PC-3 (cell line): ENCODE results near the gene TKT. TPM values are rescaled to one million over a fixed set of nuclear protein-coding genes. Genes with fewer than 3 reads are reported as not detected.

Experiments used
- ATAC-seq: fragments of 200-7000 bp; cut with Tn5 transposase; 2 replicates; pipeline ENCODE4 v1.9.1; 2020; ENCODE audit warnings: mild to moderate bottlenecking, moderate library complexity
- BruUV-seq: library from RNA; stranded (reverse); fragments of 400-500 nt; replicated peaks from 2 replicates; lab custom pipeline; 2021; lab: Mats Ljungman, UMichigan
- CTCF ChIA-PET: fragments of 300-600 bp; sonication (Branson Sonifier 250); formaldehyde crosslinking; loops from one replicate; lab custom pipeline; 2022; ENCODE audit warnings: antibody characterized with exemption; lab: Charles Lee
- POLR2A ChIA-PET: fragments of 300-600 bp; sonication (Branson Sonifier 250); formaldehyde crosslinking; loops from one replicate; lab custom pipeline; 2022; ENCODE audit warnings: antibody characterized with exemption; ENCODE audit not compliant: unreplicated experiment; lab: Charles Lee
- DNase-seq: peaks from one replicate; pipeline ENCODE4 v3.0.0-alpha.2; 2015
- H2AFZ ChIP-seq: fragments of 300-600 bp; sonication (generic); 2 replicates; pipeline ENCODE4 v1.6.0; 2016; ENCODE audit warnings: antibody characterized with exemption, low read length
- H3F3A ChIP-seq: fragments of 300-600 bp; sonication (generic); one replicate; pipeline ENCODE4 v1.6.0; 2017; ENCODE audit warnings: antibody characterized with exemption, low read length, control low read depth, mild to moderate bottlenecking; ENCODE audit not compliant: unreplicated experiment
- H3K27ac ChIP-seq: fragments of 300-600 bp; sonication (generic); 2 replicates; pipeline ENCODE4 v1.5.1; 2016; ENCODE audit warnings: mild to moderate bottlenecking, low read length
- H3K27me3 ChIP-seq: fragments of 300-600 bp; sonication (generic); 2 replicates; pipeline ENCODE4 v1.6.1; 2016; ENCODE audit warnings: low read length, mixed read lengths
- H3K36me3 ChIP-seq: fragments of 300-600 bp; sonication (generic); 2 replicates; pipeline ENCODE4 v1.6.1; 2016; ENCODE audit warnings: low read depth, mixed run types, low read length, mixed read lengths
- H3K4me1 ChIP-seq: fragments of 300-600 bp; sonication (generic); 2 replicates; pipeline ENCODE4 v1.5.1; 2016; ENCODE audit warnings: low read length; ENCODE audit not compliant: insufficient read depth
- H3K4me2 ChIP-seq: fragments of 300-600 bp; sonication (generic); 2 replicates; pipeline ENCODE4 v1.6.0; 2016; ENCODE audit warnings: low read length
- H3K4me3 ChIP-seq: fragments of 300-600 bp; sonication (generic); 2 replicates; pipeline ENCODE4 v1.5.1; 2016; ENCODE audit warnings: mild to moderate bottlenecking, low read length, mixed read lengths
- H3K79me2 ChIP-seq: fragments of 300-600 bp; sonication (generic); 2 replicates; pipeline ENCODE4 v1.6.1; 2017; ENCODE audit warnings: low read length, mixed read lengths
- H3K9ac ChIP-seq: fragments of 300-600 bp; sonication (generic); 2 replicates; pipeline ENCODE4 v1.6.0; 2016; ENCODE audit warnings: mild to moderate bottlenecking, low read length
- H3K9me2 ChIP-seq: fragments of 300-600 bp; sonication (generic); replicated peaks from 2 replicates; pipeline ENCODE4 v1.6.1; 2016; ENCODE audit warnings: mixed run types, low read length, mixed read lengths
- H3K9me3 ChIP-seq: fragments of 300-600 bp; sonication (generic); 2 replicates; pipeline ENCODE4 v1.6.1; 2016; ENCODE audit warnings: low read length, mixed read lengths
- H4K20me1 ChIP-seq: fragments of 300-600 bp; sonication (generic); 2 replicates; pipeline ENCODE4 v1.6.1; 2016; ENCODE audit warnings: low read length, mixed read lengths
- EZH2 ChIP-seq: fragments of 300-600 bp; sonication (generic); IDR thresholded peaks from one replicate; pipeline ENCODE4 v1.6.1; 2017; ENCODE audit warnings: antibody characterized with exemption, mild to moderate bottlenecking, low read length; ENCODE audit not compliant: unreplicated experiment
- EZH2phosphoT487 ChIP-seq: fragments of 300-600 bp; sonication (generic); IDR thresholded peaks from 2 replicates; pipeline ENCODE4 v1.6.1; 2018; ENCODE audit warnings: mild to moderate bottlenecking, antibody characterized with exemption, low read length, borderline replicate concordance
- intact Hi-C: fragments of 100-400 bp; cut with micrococcal nuclease; formaldehyde crosslinking; loops from 2 replicates; pipeline ENCODE4 v1.9.0; 2023
- total RNA-seq: library from RNA; depleted of rRNA; stranded (reverse); fragments of >200 nt; gene quantifications from 2 replicates; pipeline ENCODE4 v1.2.3, GENCODE V29; 2014
- TF ChIP-seq, protein P1 (sequence below): fragments of 300-600 bp; sonication (generic); conservative IDR thresholded peaks from 2 replicates; pipeline ENCODE4 v1.5.1; 2017; ENCODE audit warnings: antibody characterized with exemption, low read depth, mild to moderate bottlenecking, low read length

TKT gene
- total RNA-seq, 1 experiment from 2014 or later: 486 TPM

DNA sequence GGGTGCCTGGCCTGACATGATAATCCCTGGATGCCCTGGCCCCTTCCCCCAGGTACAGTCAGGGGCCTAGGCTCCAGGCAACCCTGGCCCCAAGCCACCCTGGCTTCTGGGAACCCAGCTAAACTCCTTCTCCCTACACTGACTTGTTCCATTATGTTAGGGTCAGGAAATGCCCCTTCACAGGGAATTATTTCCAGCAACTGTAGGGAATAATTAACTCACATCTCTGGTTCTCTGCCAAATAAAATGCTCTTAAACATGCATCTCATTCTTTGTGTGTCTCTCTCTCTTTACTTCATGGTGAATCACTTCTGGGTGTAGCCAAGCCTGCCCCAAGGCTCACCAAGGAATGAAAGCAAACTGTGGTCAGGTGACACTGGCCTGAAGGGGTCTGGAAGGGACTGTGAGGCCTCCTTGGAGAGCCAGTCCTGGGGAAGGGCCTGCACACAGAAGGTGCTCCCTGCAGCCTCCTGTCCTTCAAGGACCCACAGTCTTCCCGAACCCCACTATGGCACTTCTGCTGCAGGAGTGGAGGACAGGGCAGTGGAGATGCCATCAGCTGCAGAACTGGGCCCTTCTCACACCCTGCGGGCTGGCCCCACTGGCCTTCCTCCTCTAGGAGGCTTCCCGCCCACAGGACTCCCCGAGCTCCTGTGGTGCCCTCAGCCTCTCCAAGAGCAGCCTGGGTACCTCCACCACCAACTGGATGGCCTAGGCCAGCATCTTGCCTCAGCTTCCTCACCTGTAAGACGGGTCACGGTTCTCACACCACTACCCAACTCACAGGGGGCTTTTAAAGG lies 17.6 kb downstream of the TKT start:
- CTCF ChIA-PET: no interaction called here
- POLR2A ChIA-PET: interaction anchor here (0.5 kb wide), 1 partner anchor 51 kb away, joined by 3 read pairs; no protein-coding TSS in a partner anchor

DNA sequence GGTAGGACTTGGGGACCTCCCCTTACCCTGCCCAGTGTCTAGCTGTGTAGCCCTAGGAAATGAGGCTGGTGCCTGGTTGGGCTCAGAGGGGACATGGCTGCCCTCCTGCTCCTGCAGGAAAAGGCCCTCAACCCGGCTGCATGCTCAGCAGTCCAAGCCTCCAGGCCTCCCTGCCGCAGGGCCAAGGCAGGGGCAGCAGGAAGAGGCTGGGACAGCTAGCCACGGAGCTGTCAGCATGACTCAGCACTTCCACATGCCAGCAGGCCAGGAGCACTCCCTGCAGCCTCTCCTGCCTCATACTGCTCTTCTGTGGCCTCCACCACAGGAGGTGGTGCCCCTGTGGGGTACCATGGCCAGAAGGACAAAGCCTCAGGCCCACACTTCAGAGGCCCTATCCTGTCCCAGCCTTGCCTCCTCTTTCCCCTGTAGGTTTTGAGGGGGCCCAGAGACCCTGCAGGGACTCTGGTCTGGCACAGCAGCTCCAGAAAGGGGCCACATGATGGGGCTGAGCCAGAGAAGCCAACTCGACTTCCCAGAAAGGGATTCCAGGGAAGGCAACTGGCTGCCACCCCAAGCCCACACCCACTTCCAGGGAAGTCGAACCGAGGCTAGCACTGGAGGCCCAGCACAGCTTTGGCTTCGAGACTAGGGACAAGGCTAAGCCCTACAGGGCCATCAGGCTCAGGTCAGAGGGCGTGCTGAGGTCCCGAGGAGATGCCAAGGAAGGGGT lies 19.5 kb downstream of the TKT start:
- TF ChIP-seq EZH2phosphoT487 (no peak), EZH2 (no peak)
- H3F3A ChIP-seq: peaks cover 11% of the 10 kb centered on the region
- peak; percentile 77 for ATAC-seq
- no peaks in the 10 kb centered on the region for H3K9me2 ChIP-seq
- H4K20me1 ChIP-seq: peaks cover 4% of the 10 kb centered on the region; the same call in 1 of the 2 replicates
- intact Hi-C loops: no loop called here
- POLR2A ChIA-PET: no interaction called here
- no peaks in the 10 kb centered on the region for H3K27me3 ChIP-seq
- 0 out of 2 replicates have a peak overlapping the region, but pooled peaks have one; percentile 17 for H3K4me2 ChIP-seq
- H3K36me3 ChIP-seq: peaks cover 86% of the 10 kb centered on the region
- CTCF ChIA-PET: no interaction called here
- peak; percentile 83 for DNase-seq
- peaks cover 33% of the 10 kb centered on the region for H3K4me1 ChIP-seq
- H2AFZ ChIP-seq: no peak overlapping the region
- H3K4me3 ChIP-seq: no peak overlapping the region
- H3K27ac ChIP-seq: peak overlapping the region; percentile 91
- H3K79me2 ChIP-seq: peaks cover 31% of the 10 kb centered on the region
- BruUV-seq: TSS peak; percentile 50
- no peaks in the 10 kb centered on the region for H3K9me3 ChIP-seq
- H3K9ac ChIP-seq: peak overlapping the region; percentile 74

More for the DNA sequence above, 17.6 kb downstream of the TKT start:
- intact Hi-C loops: loop anchor here (2.0 kb wide), 1 partner anchor 17 kb away; no protein-coding TSS in a partner anchor
- peaks cover 11% of the 10 kb centered on the region for H3F3A ChIP-seq
- no peaks in the 10 kb centered on the region for H3K9me2 ChIP-seq
- H3K27me3 ChIP-seq: no peaks in the 10 kb centered on the region
- no TSS peak for BruUV-seq
- DNase-seq: peak; percentile 98
- peaks cover 33% of the 10 kb centered on the region for H3K4me1 ChIP-seq
- peaks cover 83% of the 10 kb centered on the region for H3K36me3 ChIP-seq
- peak overlapping the region; percentile 68 for H3K4me2 ChIP-seq
- peak; percentile 89 for ATAC-seq
- H4K20me1 ChIP-seq: peaks cover 22% of the 10 kb centered on the region
- H3K9ac ChIP-seq: peak overlapping the region; percentile 51
- no peak overlapping the region for H2AFZ ChIP-seq
- H3K79me2 ChIP-seq: peaks cover 51% of the 10 kb centered on the region
- TF ChIP-seq, protein P1, sequence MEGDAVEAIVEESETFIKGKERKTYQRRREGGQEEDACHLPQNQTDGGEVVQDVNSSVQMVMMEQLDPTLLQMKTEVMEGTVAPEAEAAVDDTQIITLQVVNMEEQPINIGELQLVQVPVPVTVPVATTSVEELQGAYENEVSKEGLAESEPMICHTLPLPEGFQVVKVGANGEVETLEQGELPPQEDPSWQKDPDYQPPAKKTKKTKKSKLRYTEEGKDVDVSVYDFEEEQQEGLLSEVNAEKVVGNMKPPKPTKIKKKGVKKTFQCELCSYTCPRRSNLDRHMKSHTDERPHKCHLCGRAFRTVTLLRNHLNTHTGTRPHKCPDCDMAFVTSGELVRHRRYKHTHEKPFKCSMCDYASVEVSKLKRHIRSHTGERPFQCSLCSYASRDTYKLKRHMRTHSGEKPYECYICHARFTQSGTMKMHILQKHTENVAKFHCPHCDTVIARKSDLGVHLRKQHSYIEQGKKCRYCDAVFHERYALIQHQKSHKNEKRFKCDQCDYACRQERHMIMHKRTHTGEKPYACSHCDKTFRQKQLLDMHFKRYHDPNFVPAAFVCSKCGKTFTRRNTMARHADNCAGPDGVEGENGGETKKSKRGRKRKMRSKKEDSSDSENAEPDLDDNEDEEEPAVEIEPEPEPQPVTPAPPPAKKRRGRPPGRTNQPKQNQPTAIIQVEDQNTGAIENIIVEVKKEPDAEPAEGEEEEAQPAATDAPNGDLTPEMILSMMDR: no peak
- TF ChIP-seq EZH2phosphoT487 (no peak), EZH2 (no peak)
- H3K4me3 ChIP-seq: no peak overlapping the region
- H3K9me3 ChIP-seq: no peaks in the 10 kb centered on the region
- peak overlapping the region; percentile 91 for H3K27ac ChIP-seq

DNA sequence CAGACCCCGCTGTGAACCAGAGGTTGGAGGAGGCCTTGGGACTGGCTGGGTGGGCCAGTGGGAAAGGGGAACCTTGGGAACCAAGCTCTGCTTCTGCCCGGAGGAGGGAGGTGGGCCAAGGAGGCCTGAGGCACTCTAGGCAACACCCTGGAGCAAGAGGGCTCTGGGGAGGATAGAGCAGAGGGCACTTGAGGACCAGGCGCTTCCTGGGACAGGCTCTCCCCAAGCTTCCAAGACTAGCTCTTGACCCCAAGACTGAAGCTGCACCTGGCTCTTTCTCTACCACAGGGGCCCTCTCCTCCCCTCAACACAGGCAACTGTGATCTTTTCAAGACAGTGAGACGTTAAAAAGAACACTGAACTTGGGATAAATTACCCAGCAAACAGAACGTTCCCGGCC lies 20.3 kb downstream of the TKT start:
- TF ChIP-seq EZH2 (no peak), EZH2phosphoT487 (no peak)
- TF ChIP-seq, protein P1: no peak
- BruUV-seq: no TSS peak
- POLR2A ChIA-PET: no interaction called here

More for the DNA sequence above, 20.3 kb downstream of the TKT start:
- no peak for DNase-seq
- Histone ChIP-seq H3K27me3 (no peaks in the 10 kb centered on the region), H3K36me3 (peaks cover 85% of the 10 kb centered on the region), H4K20me1 (peaks cover 4% of the 10 kb centered on the region; the same call in 1 of the 2 replicates), H3K9me3 (no peaks in the 10 kb centered on the region), H3K4me1 (peaks cover 33% of the 10 kb centered on the region), H3K9ac (peak overlapping the region; percentile 74), H3K4me2 (no peak overlapping the region), H3K27ac (peak overlapping the region; percentile 91), H2AFZ (no peak overlapping the region), H3K4me3 (no peak overlapping the region), H3K9me2 (no peaks in the 10 kb centered on the region), H3F3A (peaks cover 11% of the 10 kb centered on the region), H3K79me2 (peaks cover 24% of the 10 kb centered on the region)
- CTCF ChIA-PET: no interaction called here
- no peak for ATAC-seq
- intact Hi-C loops: no loop called here
